OCI-LY1 (cell line): ENCODE data around the gene TEAD1.

Source experiments
- H2AFZ ChIP-seq: fragments of 200-600 bp; sonication (generic), shearing (Covaris generic); 2 replicates; pipeline ENCODE4 v1.6.0; 2014; ENCODE audit warnings: antibody characterized with exemption, mild to moderate bottlenecking, low read length
- H3F3A ChIP-seq: fragments of 200-600 bp; sonication (generic), shearing (Covaris generic); 2 replicates; pipeline ENCODE4 v1.6.0; 2014; ENCODE audit warnings: mild to moderate bottlenecking, antibody characterized with exemption, low read length, moderate library complexity; ENCODE audit not compliant: insufficient read depth
- H3K27ac ChIP-seq: fragments of 200-600 bp; sonication (generic); 2 replicates; pipeline ENCODE4 v1.5.1; 2014; ENCODE audit warnings: low read length, mixed run types, mild to moderate bottlenecking, low read depth; ENCODE audit not compliant: poor library complexity, severe bottlenecking
- H3K27me3 ChIP-seq: fragments of 200-600 bp; sonication (generic); 2 replicates; pipeline ENCODE4 v1.6.0; 2014; ENCODE audit warnings: antibody characterized with exemption, mild to moderate bottlenecking, low read length, moderate library complexity; ENCODE audit not compliant: insufficient read depth
- H3K36me3 ChIP-seq: fragments of 200-600 bp; sonication (generic); 2 replicates; pipeline ENCODE4 v1.6.1; 2014; ENCODE audit warnings: mild to moderate bottlenecking, antibody characterized with exemption, low read length, moderate library complexity, mixed read lengths; ENCODE audit not compliant: insufficient read depth
- H3K4me1 ChIP-seq: fragments of 200-600 bp; sonication (generic); 2 replicates; pipeline ENCODE4 v1.5.1; 2014; ENCODE audit warnings: mild to moderate bottlenecking, low read length, moderate library complexity; ENCODE audit not compliant: insufficient read depth, severe bottlenecking
- H3K4me2 ChIP-seq: fragments of 200-600 bp; sonication (generic), shearing (Covaris generic); 2 replicates; pipeline ENCODE4 v1.6.1; 2014; ENCODE audit warnings: low read length
- H3K4me3 ChIP-seq: fragments of 200-600 bp; sonication (generic); 2 replicates; pipeline ENCODE4 v1.5.1; 2014; ENCODE audit warnings: low read length, low read depth, mild to moderate bottlenecking, mixed read lengths; ENCODE audit not compliant: poor library complexity, severe bottlenecking
- H3K79me2 ChIP-seq: fragments of 200-600 bp; shearing (Covaris generic); 2 replicates; pipeline ENCODE4 v1.6.1; 2016; ENCODE audit warnings: mixed run types, low read length, mixed read lengths; ENCODE audit not compliant: insufficient read depth
- H3K9ac ChIP-seq: fragments of 200-600 bp; sonication (generic), shearing (Covaris generic); 2 replicates; pipeline ENCODE4 v1.6.1; 2014; ENCODE audit warnings: mild to moderate bottlenecking, low read length, mixed read lengths
- H3K9me2 ChIP-seq: fragments of 200-600 bp; sonication (generic), shearing (Covaris generic); 2 replicates; pipeline ENCODE4 v1.6.1; 2014; ENCODE audit warnings: low read depth, mild to moderate bottlenecking, low read length, mixed read lengths
- H3K9me3 ChIP-seq: fragments of 200-600 bp; shearing (Covaris generic); 2 replicates; pipeline ENCODE4 v1.6.1; 2014; ENCODE audit warnings: low read length, mixed read lengths
- H4K20me1 ChIP-seq: fragments of 200-600 bp; sonication (generic), shearing (Covaris generic); 2 replicates; pipeline ENCODE4 v1.6.0; 2016; ENCODE audit warnings: mild to moderate bottlenecking, low read length; ENCODE audit not compliant: insufficient read depth
- CTCF ChIP-seq: fragments of 200-600 bp; sonication (generic), shearing (Covaris generic); IDR thresholded peaks from 2 replicates; pipeline ENCODE4 v1.5.1; 2017; ENCODE audit warnings: mild to moderate bottlenecking, antibody characterized with exemption, low read length, moderate library complexity, mixed read lengths
- EZH2 ChIP-seq: fragments of 200-600 bp; sonication (generic), shearing (Covaris generic); IDR thresholded peaks from 2 replicates; pipeline ENCODE4 v1.8.0; 2017; ENCODE audit warnings: borderline replicate concordance, mixed run types, mild to moderate bottlenecking, antibody characterized with exemption, low read length, moderate library complexity, mixed read lengths

The TEAD1 gene

GRCh38 chr11:12905435-12905834, 231.2 kb downstream of the TEAD1 start:
- Histone ChIP-seq H3K79me2 (no peaks in the 10 kb centered on the region), H4K20me1 (no peaks in the 10 kb centered on the region), H3K27me3 (no peaks in the 10 kb centered on the region), H2AFZ (no peak overlapping the region), H3K9ac (no peak overlapping the region), H3K4me1 (no peaks in the 10 kb centered on the region), H3K9me2 (no peaks in the 10 kb centered on the region), H3K27ac (no peak overlapping the region), H3K4me3 (no peak overlapping the region), H3F3A (no peaks in the 10 kb centered on the region), H3K9me3 (no peaks in the 10 kb centered on the region), H3K36me3 (no peaks in the 10 kb centered on the region), H3K4me2 (no peak overlapping the region)
- no peak for TF ChIP-seq CTCF
- TF ChIP-seq EZH2 = no peak

GRCh38 chr11:12906501-12906900, 232.3 kb downstream of the TEAD1 start:
- H3K9me2 ChIP-seq = no peaks in the 10 kb centered on the region
- no peaks in the 10 kb centered on the region for H3K4me1 ChIP-seq
- no peak overlapping the region for H2AFZ ChIP-seq
- no peaks in the 10 kb centered on the region for H4K20me1 ChIP-seq
- H3F3A ChIP-seq = no peaks in the 10 kb centered on the region
- H3K9ac ChIP-seq = no peak overlapping the region
- TF ChIP-seq EZH2 = no peak
- TF ChIP-seq CTCF = no peak
- no peaks in the 10 kb centered on the region for H3K36me3 ChIP-seq
- no peaks in the 10 kb centered on the region for H3K9me3 ChIP-seq
- no peaks in the 10 kb centered on the region for H3K79me2 ChIP-seq
- H3K27me3 ChIP-seq = no peaks in the 10 kb centered on the region
- no peak overlapping the region for H3K27ac ChIP-seq
- H3K4me3 ChIP-seq = no peak overlapping the region
- no peak overlapping the region for H3K4me2 ChIP-seq

GRCh38 chr11:12909879-12910278, 235.7 kb downstream of the TEAD1 start:
- Histone ChIP-seq H3K9me3 (no peaks in the 10 kb centered on the region), H3K79me2 (no peaks in the 10 kb centered on the region), H3K4me3 (no peak overlapping the region), H3K27me3 (no peaks in the 10 kb centered on the region), H3K27ac (no peak overlapping the region), H3K4me1 (no peaks in the 10 kb centered on the region), H3F3A (no peaks in the 10 kb centered on the region), H3K9me2 (no peaks in the 10 kb centered on the region), H2AFZ (no peak overlapping the region), H3K9ac (no peak overlapping the region), H3K4me2 (no peak overlapping the region), H3K36me3 (no peaks in the 10 kb centered on the region), H4K20me1 (no peaks in the 10 kb centered on the region)
- TF ChIP-seq CTCF (no peak), EZH2 (no peak)
